SU-DHL-6 (cell line): ENCODE results near the gene GRIN3B.

ENCODE experiments used
- CTCF ChIP-seq: fragments of 200-600 bp; sonication (generic); IDR thresholded peaks from one replicate; pipeline ENCODE4 v1.5.1; 2017; ENCODE audit warnings: antibody characterized with exemption, mild to moderate bottlenecking, low read length, moderate library complexity; ENCODE audit not compliant: insufficient read depth, poor library complexity, severe bottlenecking
- EZH2phosphoT487 ChIP-seq: fragments of 200-600 bp; sonication (generic), shearing (Covaris generic); conservative IDR thresholded peaks from 2 replicates; pipeline ENCODE4 v1.6.1; 2018; ENCODE audit warnings: mild to moderate bottlenecking, antibody characterized with exemption, low read length, moderate library complexity, mixed read lengths

GRCh38 chr19:1000591-1001537 lies 645 bp downstream of the GRIN3B start:
- no peak for TF ChIP-seq CTCF
- no peak for TF ChIP-seq EZH2phosphoT487
